ENCODE results near the gene EXOC4.

EXOC4 gene

DNA sequence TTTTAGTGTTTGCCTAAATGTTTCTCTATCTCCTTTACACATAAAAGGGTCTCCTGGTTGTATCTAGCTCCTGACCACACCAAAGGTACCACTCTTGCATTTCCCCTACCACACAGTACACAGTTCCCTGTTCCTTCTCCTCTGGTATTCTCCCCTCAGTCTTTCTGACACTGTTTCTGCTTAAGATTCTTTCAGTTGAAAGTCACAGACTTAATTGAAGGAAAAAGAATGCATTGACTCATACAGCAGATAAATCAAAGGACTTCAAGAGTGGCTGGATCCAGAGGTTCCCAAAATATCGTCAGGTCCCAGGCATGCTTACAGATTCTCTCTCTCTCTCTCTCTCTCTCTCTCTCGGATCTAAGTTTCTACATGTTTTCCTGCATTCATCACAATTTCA, 688.6 kb downstream of the EXOC4 start:
- WGBS, 2 experiments = 83 to 97% methylated on average over 2 of the region's 2 CpGs
- no peaks in the 10 kb centered on the region for H3K27me3 ChIP-seq (ENCODE audit: control insufficient read depth, insufficient read depth, low read length, poor library complexity, severe bottlenecking)
- no peaks in the 10 kb centered on the region for H3K36me3 ChIP-seq (ENCODE audit: control insufficient read depth, insufficient read depth, low read length)
- H3K4me1 ChIP-seq (ENCODE audit: control insufficient read depth, insufficient read depth, low read length) = no peaks in the 10 kb centered on the region
- H3K27ac ChIP-seq (ENCODE audit: insufficient read depth, low read depth, low read length, poor library complexity, severe bottlenecking) = no peak overlapping the region
- no peaks in the 10 kb centered on the region for H3K9me3 ChIP-seq (ENCODE audit: control insufficient read depth, low read length)
- no peak overlapping the region for H3K4me3 ChIP-seq (ENCODE audit: insufficient read depth, low read depth, low read length)

DNA sequence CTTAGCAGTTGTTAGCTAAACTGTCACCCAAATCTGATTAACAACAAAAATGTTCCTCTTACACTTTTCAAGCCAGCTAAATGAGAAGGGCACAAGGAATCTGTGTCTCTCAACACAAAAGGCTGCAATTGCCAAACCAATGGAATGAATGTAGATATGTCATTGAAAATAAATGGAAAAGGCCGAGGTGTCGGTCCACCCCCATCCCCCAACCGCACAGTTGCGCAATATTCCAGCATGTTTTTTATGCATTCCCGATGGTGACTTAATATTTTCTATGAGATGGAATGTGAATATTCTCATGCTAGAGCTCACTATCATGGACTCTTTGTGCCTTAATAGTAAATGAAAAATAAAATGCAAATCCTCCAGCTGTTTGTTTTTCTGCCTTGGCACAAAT, 692.6 kb downstream of the EXOC4 start:
- Histone ChIP-seq H3K27me3 (ENCODE audit: control insufficient read depth, insufficient read depth, low read length, poor library complexity, severe bottlenecking) (no peaks in the 10 kb centered on the region), H3K9me3 (ENCODE audit: control insufficient read depth, low read length) (no peaks in the 10 kb centered on the region), H3K4me3 (ENCODE audit: insufficient read depth, low read depth, low read length) (no peak overlapping the region), H3K4me1 (ENCODE audit: control insufficient read depth, insufficient read depth, low read length) (no peaks in the 10 kb centered on the region), H3K36me3 (ENCODE audit: control insufficient read depth, insufficient read depth, low read length) (no peaks in the 10 kb centered on the region), H3K27ac (ENCODE audit: insufficient read depth, low read depth, low read length, poor library complexity, severe bottlenecking) (no peak overlapping the region)
- 89 to 90% methylated on average over 5 of the region's 5 CpGs for WGBS, 2 experiments

DNA sequence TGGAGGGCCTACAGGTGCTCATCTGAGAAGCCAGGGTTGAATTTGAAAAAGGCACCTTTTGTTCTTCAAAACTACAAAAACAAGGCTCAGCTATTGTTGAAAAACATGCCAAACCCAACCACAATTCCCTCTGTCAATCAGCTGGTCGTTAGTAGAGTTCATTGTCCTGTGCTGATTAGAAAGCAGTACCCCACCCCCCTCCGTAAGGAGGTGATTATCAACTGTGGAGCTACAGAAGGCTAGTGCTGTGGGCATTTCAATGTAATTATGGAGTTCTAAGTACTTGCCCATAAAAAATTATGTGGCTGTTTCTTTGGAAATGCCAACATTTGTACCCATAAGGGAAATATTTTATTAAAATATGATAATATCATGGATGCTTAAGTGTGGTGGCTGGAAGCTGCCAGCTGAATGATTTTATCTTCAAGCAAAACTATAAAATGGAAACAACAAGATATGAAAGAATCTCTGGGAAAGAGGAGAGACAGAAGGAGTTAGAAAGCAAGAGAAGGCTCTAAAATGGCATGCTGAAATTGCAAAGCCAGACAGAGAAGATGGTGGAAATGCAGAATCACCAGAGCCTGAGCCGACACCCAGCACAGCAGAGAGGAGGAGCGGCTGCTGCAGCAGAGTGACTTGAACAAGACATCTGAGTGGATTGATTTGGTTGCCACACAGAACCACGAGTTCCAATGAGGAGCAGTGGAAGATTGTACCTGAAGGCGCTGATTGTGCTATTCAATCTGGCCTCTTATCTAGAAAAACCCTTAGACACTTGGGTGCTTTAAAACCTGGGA, 694.8 kb downstream of the EXOC4 start:
- WGBS, 2 experiments = 79 to 82% methylated on average over 6 of the region's 6 CpGs
- Histone ChIP-seq H3K27me3 (ENCODE audit: control insufficient read depth, insufficient read depth, low read length, poor library complexity, severe bottlenecking) (no peaks in the 10 kb centered on the region), H3K4me3 (ENCODE audit: insufficient read depth, low read depth, low read length) (no peak overlapping the region), H3K4me1 (ENCODE audit: control insufficient read depth, insufficient read depth, low read length) (no peaks in the 10 kb centered on the region), H3K9me3 (ENCODE audit: control insufficient read depth, low read length) (no peaks in the 10 kb centered on the region), H3K27ac (ENCODE audit: insufficient read depth, low read depth, low read length, poor library complexity, severe bottlenecking) (no peak overlapping the region), H3K36me3 (ENCODE audit: control insufficient read depth, insufficient read depth, low read length) (no peaks in the 10 kb centered on the region)

DNA sequence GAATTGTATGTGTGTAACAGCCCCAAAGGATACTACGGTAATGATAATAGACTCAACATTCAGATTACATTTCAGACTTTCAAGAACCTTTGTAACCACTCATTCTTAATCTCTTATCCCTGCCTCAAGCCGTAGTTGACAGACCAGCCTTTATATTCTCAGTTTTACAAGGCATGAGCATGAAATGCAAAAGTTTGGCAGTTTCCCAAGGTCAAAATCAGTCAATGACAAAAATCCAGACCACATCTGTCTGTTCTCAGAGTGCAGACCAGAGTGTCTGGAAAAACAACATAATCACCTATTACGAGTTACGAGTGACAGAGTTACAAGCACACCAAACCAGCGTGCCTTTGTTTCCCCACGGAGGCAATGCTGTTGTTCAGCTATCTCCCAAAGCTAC, 695.7 kb downstream of the EXOC4 start:
- Histone ChIP-seq H3K36me3 (ENCODE audit: control insufficient read depth, insufficient read depth, low read length) (no peaks in the 10 kb centered on the region), H3K4me1 (ENCODE audit: control insufficient read depth, insufficient read depth, low read length) (no peaks in the 10 kb centered on the region), H3K27ac (ENCODE audit: insufficient read depth, low read depth, low read length, poor library complexity, severe bottlenecking) (no peak overlapping the region), H3K27me3 (ENCODE audit: control insufficient read depth, insufficient read depth, low read length, poor library complexity, severe bottlenecking) (no peaks in the 10 kb centered on the region), H3K4me3 (ENCODE audit: insufficient read depth, low read depth, low read length) (no peak overlapping the region), H3K9me3 (ENCODE audit: control insufficient read depth, low read length) (no peaks in the 10 kb centered on the region)
- WGBS, 2 experiments = 94 to 97% methylated on average over 6 of the region's 6 CpGs

DNA sequence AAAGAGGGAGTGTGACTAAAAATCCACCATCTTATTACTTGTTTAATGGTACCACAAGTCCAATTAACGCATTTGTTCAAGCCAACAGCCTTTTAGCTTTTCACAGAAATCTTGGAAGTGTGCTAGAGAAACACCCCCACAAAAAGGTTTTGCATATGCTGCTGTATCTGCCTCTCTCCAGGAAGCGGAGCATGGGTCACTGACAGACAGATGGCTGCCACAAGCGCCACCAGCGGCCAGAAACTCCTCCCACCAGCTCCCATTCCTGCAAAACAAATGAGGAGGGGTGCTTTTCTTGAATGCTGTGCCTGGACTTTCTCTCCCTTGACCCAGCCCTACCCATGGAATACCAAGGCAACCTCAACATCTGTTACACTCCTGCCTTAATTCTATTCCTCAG, 698.0 kb downstream of the EXOC4 start:
- WGBS, 2 experiments = 50 to 59% methylated on average over 4 of the region's 4 CpGs
- no peaks in the 10 kb centered on the region for H3K4me1 ChIP-seq (ENCODE audit: control insufficient read depth, insufficient read depth, low read length)
- H3K4me3 ChIP-seq (ENCODE audit: insufficient read depth, low read depth, low read length) = no peak overlapping the region
- no peak overlapping the region for H3K27ac ChIP-seq (ENCODE audit: insufficient read depth, low read depth, low read length, poor library complexity, severe bottlenecking)
- peaks cover 3% of the 10 kb centered on the region for H3K9me3 ChIP-seq (ENCODE audit: control insufficient read depth, low read length)
- no peaks in the 10 kb centered on the region for H3K27me3 ChIP-seq (ENCODE audit: control insufficient read depth, insufficient read depth, low read length, poor library complexity, severe bottlenecking)
- H3K36me3 ChIP-seq (ENCODE audit: control insufficient read depth, insufficient read depth, low read length) = no peaks in the 10 kb centered on the region

DNA sequence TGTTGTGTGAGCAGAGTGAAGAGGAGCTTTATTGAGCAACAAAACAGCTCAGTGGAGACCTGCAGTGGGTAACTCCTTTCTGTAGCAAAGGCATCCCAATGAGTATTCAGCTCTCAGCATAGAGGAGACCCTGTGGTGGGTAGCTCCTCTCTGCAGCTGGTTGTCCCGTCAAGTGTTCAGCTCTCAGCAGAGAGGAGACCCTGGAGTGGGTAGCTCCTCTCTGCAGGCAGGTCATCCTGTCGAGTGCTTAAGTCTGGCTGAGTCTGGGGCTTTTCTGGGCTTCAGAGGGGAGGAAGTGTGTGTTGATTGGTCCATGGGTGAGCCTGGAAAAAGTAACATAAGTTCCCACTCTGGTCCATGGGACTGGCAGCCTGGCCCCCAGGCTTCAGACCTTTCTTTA, 702.3 kb downstream of the EXOC4 start:
- no peaks in the 10 kb centered on the region for H3K4me1 ChIP-seq (ENCODE audit: control insufficient read depth, insufficient read depth, low read length)
- WGBS, 2 experiments = 93 to 94% methylated on average over 2 of the region's 2 CpGs
- peaks cover 3% of the 10 kb centered on the region for H3K9me3 ChIP-seq (ENCODE audit: control insufficient read depth, low read length)
- H3K4me3 ChIP-seq (ENCODE audit: insufficient read depth, low read depth, low read length) = no peak overlapping the region
- no peaks in the 10 kb centered on the region for H3K27me3 ChIP-seq (ENCODE audit: control insufficient read depth, insufficient read depth, low read length, poor library complexity, severe bottlenecking)
- H3K36me3 ChIP-seq (ENCODE audit: control insufficient read depth, insufficient read depth, low read length) = no peaks in the 10 kb centered on the region
- H3K27ac ChIP-seq (ENCODE audit: insufficient read depth, low read depth, low read length, poor library complexity, severe bottlenecking) = no peak overlapping the region

- 93 to 95% methylated on average over 2 of the region's 2 CpGs for WGBS, 2 experiments
- no peaks in the 10 kb centered on the region for H3K4me1 ChIP-seq (ENCODE audit: control insufficient read depth, insufficient read depth, low read length)
- H3K27ac ChIP-seq (ENCODE audit: insufficient read depth, low read depth, low read length, poor library complexity, severe bottlenecking) = no peak overlapping the region
- peaks cover 3% of the 10 kb centered on the region for H3K9me3 ChIP-seq (ENCODE audit: control insufficient read depth, low read length)
- H3K36me3 ChIP-seq (ENCODE audit: control insufficient read depth, insufficient read depth, low read length) = no peaks in the 10 kb centered on the region
- H3K4me3 ChIP-seq (ENCODE audit: insufficient read depth, low read depth, low read length) = no peak overlapping the region
- H3K27me3 ChIP-seq (ENCODE audit: control insufficient read depth, insufficient read depth, low read length, poor library complexity, severe bottlenecking) = no peaks in the 10 kb centered on the region
These were observed 705.0 kb downstream of the EXOC4 start for GRCh38 chr7:133957845-133958244.

- Histone ChIP-seq H3K27ac (ENCODE audit: insufficient read depth, low read depth, low read length, poor library complexity, severe bottlenecking) (no peak overlapping the region), H3K9me3 (ENCODE audit: control insufficient read depth, low read length) (peaks cover 3% of the 10 kb centered on the region), H3K36me3 (ENCODE audit: control insufficient read depth, insufficient read depth, low read length) (no peaks in the 10 kb centered on the region), H3K27me3 (ENCODE audit: control insufficient read depth, insufficient read depth, low read length, poor library complexity, severe bottlenecking) (no peaks in the 10 kb centered on the region), H3K4me3 (ENCODE audit: insufficient read depth, low read depth, low read length) (no peak overlapping the region), H3K4me1 (ENCODE audit: control insufficient read depth, insufficient read depth, low read length) (no peaks in the 10 kb centered on the region)
- WGBS, 2 experiments = 93 to 100% methylated on average over 1 of the region's 1 CpG
These were observed 705.9 kb downstream of the EXOC4 start for GRCh38 chr7:133958822-133959221.

GRCh38 chr7:133959505-133959904, 706.6 kb downstream of the EXOC4 start:
- 76 to 82% methylated on average over 2 of the region's 2 CpGs for WGBS, 2 experiments
- Histone ChIP-seq H3K36me3 (ENCODE audit: control insufficient read depth, insufficient read depth, low read length) (no peaks in the 10 kb centered on the region), H3K9me3 (ENCODE audit: control insufficient read depth, low read length) (peaks cover 2% of the 10 kb centered on the region), H3K4me3 (ENCODE audit: insufficient read depth, low read depth, low read length) (no peak overlapping the region), H3K27me3 (ENCODE audit: control insufficient read depth, insufficient read depth, low read length, poor library complexity, severe bottlenecking) (no peaks in the 10 kb centered on the region), H3K27ac (ENCODE audit: insufficient read depth, low read depth, low read length, poor library complexity, severe bottlenecking) (no peak overlapping the region), H3K4me1 (ENCODE audit: control insufficient read depth, insufficient read depth, low read length) (no peaks in the 10 kb centered on the region)

- Histone ChIP-seq H3K4me3 (ENCODE audit: insufficient read depth, low read depth, low read length) (no peak overlapping the region), H3K4me1 (ENCODE audit: control insufficient read depth, insufficient read depth, low read length) (no peaks in the 10 kb centered on the region), H3K27me3 (ENCODE audit: control insufficient read depth, insufficient read depth, low read length, poor library complexity, severe bottlenecking) (no peaks in the 10 kb centered on the region), H3K36me3 (ENCODE audit: control insufficient read depth, insufficient read depth, low read length) (no peaks in the 10 kb centered on the region), H3K9me3 (ENCODE audit: control insufficient read depth, low read length) (no peaks in the 10 kb centered on the region), H3K27ac (ENCODE audit: insufficient read depth, low read depth, low read length, poor library complexity, severe bottlenecking) (no peak overlapping the region)
- WGBS, 2 experiments = 93 to 99% methylated on average over 3 of the region's 3 CpGs
These were observed 708.8 kb downstream of the EXOC4 start for GRCh38 chr7:133961724-133962123.
